ENCODE data around the gene SPC25. TPM values are rescaled to one million over a fixed set of nuclear protein-coding genes. Genes with fewer than 3 reads are reported as not detected.

SPC25 gene
- total and polyA plus RNA-seq, 2 donors (not counting 1 experiment from before 2014, with no cell fraction given), result 0.12 to 0.64 TPM

- Histone ChIP-seq H3K4me1 (ENCODE audit: control insufficient read depth in 2 of 2, insufficient read depth in 2 of 2, low read length in 2 of 2) (no peaks in the 10 kb centered on the region), H3K27ac (ENCODE audit: low read length in 2 of 2) (no peak overlapping the region), H3K9me3 (ENCODE audit: control extremely low read depth in 1 of 3, control insufficient read depth in 2 of 3, insufficient read depth in 1 of 3, low read length in 2 of 3) (no peaks in the 10 kb centered on the region), H3K27me3 (replicated peaks in 1 of 4; ENCODE audit: control extremely low read depth in 1 of 4, control insufficient read depth in 3 of 4, insufficient read depth in 4 of 4, low read length in 3 of 4) (no peaks in the 10 kb centered on the region), H3K36me3 (replicated peaks in 1 of 2; ENCODE audit: control extremely low read depth in 1 of 2, control insufficient read depth in 1 of 2, extremely low read depth in 1 of 2, insufficient read depth in 2 of 2, low read length in 1 of 2) (no peaks in the 10 kb centered on the region), H3K4me3 (ENCODE audit: control extremely low read depth in 1 of 5, extremely low read depth in 1 of 5, insufficient read depth in 1 of 5, low read depth in 2 of 5, low read length in 4 of 5) (no peak overlapping the region), H3K9ac (ENCODE audit: low read length) (no peak overlapping the region), H2AFZ (ENCODE audit: insufficient read depth, low read depth, low read length, poor library complexity, severe bottlenecking) (no peak overlapping the region), H4K20me1 (ENCODE audit: control insufficient read depth, insufficient read depth, low read length, poor library complexity, severe bottlenecking) (no peaks in the 10 kb centered on the region), H3K4me2 (replicated peaks; ENCODE audit: low read depth, low read length, poor library complexity, severe bottlenecking) (no peak overlapping the region), H3K79me2 (ENCODE audit: control insufficient read depth, insufficient read depth, low read length) (no peaks in the 10 kb centered on the region)
- POLR2A ChIA-PET, result no interaction called here
- no peak for DNase-seq
- no peak for ATAC-seq (ENCODE audit: low read depth)
- H3K27me3 Mint-ChIP-seq, result no peaks in the 10 kb centered on the region
- no peaks in the 10 kb centered on the region for H3K4me1 Mint-ChIP-seq
- H3K9me3 Mint-ChIP-seq (ENCODE audit: insufficient read depth), result no peaks in the 10 kb centered on the region
- WGBS (ENCODE audit: insufficient coverage), result no CpG with 5 or more reads among the region's 2 CpGs
- no peak overlapping the region for H3K27ac Mint-ChIP-seq
- intact Hi-C loops (cut with micrococcal nuclease), result no loop called here
- TF ChIP-seq EZH2 (IDR thresholded peaks at IDR 0.05; ENCODE audit: borderline replicate concordance, insufficient read depth, low read depth, low read length, poor library complexity, severe bottlenecking), result no peak
- TF ChIP-seq CTCF (IDR thresholded peaks at IDR 0.05), result no peak
- H3K4me3 Mint-ChIP-seq, result no peak overlapping the region
- CTCF ChIA-PET, result no interaction called here
Measured at GRCh38 chr2:168849610-168850009, 40.6 kb downstream of the SPC25 start.

GRCh38 chr2:168848225-168848624, 42.0 kb downstream of the SPC25 start:
- Histone ChIP-seq H3K4me3 (ENCODE audit: control extremely low read depth in 1 of 5, extremely low read depth in 1 of 5, insufficient read depth in 1 of 5, low read depth in 2 of 5, low read length in 4 of 5) (no peak overlapping the region), H3K4me2 (replicated peaks; ENCODE audit: low read depth, low read length, poor library complexity, severe bottlenecking) (no peak overlapping the region), H3K9me3 (ENCODE audit: control extremely low read depth in 1 of 3, control insufficient read depth in 2 of 3, insufficient read depth in 1 of 3, low read length in 2 of 3) (no peaks in the 10 kb centered on the region), H3K79me2 (ENCODE audit: control insufficient read depth, insufficient read depth, low read length) (no peaks in the 10 kb centered on the region), H3K27ac (ENCODE audit: low read length in 2 of 2) (no peak overlapping the region), H3K9ac (ENCODE audit: low read length) (no peak overlapping the region), H3K27me3 (replicated peaks in 1 of 4; ENCODE audit: control extremely low read depth in 1 of 4, control insufficient read depth in 3 of 4, insufficient read depth in 4 of 4, low read length in 3 of 4) (no peaks in the 10 kb centered on the region), H3K4me1 (ENCODE audit: control insufficient read depth in 2 of 2, insufficient read depth in 2 of 2, low read length in 2 of 2) (no peaks in the 10 kb centered on the region), H3K36me3 (replicated peaks in 1 of 2; ENCODE audit: control extremely low read depth in 1 of 2, control insufficient read depth in 1 of 2, extremely low read depth in 1 of 2, insufficient read depth in 2 of 2, low read length in 1 of 2) (no peaks in the 10 kb centered on the region), H4K20me1 (ENCODE audit: control insufficient read depth, insufficient read depth, low read length, poor library complexity, severe bottlenecking) (no peaks in the 10 kb centered on the region), H2AFZ (ENCODE audit: insufficient read depth, low read depth, low read length, poor library complexity, severe bottlenecking) (no peak overlapping the region)
- ATAC-seq (ENCODE audit: low read depth) (no peak), DNase-seq (no peak)
- CTCF ChIA-PET, result no interaction called here
- Mint-ChIP-seq H3K9me3 (ENCODE audit: insufficient read depth) (no peaks in the 10 kb centered on the region), H3K27me3 (no peaks in the 10 kb centered on the region), H3K4me3 (no peak overlapping the region), H3K27ac (no peak overlapping the region), H3K4me1 (no peaks in the 10 kb centered on the region)
- 91% methylated on average over 3 of the region's 3 CpGs for WGBS (ENCODE audit: insufficient coverage)
- intact Hi-C loops (cut with micrococcal nuclease), result no loop called here
- POLR2A ChIA-PET, result no interaction called here
- TF ChIP-seq CTCF (IDR thresholded peaks at IDR 0.05), result no peak
- TF ChIP-seq EZH2 (IDR thresholded peaks at IDR 0.05; ENCODE audit: borderline replicate concordance, insufficient read depth, low read depth, low read length, poor library complexity, severe bottlenecking), result no peak
